ENCODE results near the gene ERICH4. TPM values are rescaled to one million over a fixed set of nuclear protein-coding genes. Genes with fewer than 3 reads are reported as not detected.

Gene ERICH4
- total RNA-seq, 1 experiment from 2014 or later = not detected

GRCh38 chr19:41414461-41414860, 28.5 kb upstream of the ERICH4 start:
- DNase-seq (ENCODE audit: low spot score) = no peak

- DNase-seq (ENCODE audit: low spot score) = no peak
Measured at GRCh38 chr19:41415154-41415571, 27.8 kb upstream of the ERICH4 start.

- no peak for DNase-seq (ENCODE audit: low spot score)
Measured at GRCh38 chr19:41416194-41416674, 26.7 kb upstream of the ERICH4 start.

- DNase-seq (ENCODE audit: low spot score) = no peak
Measured at GRCh38 chr19:41420101-41420880, 22.7 kb upstream of the ERICH4 start.

GRCh38 chr19:41421314-41421713, 21.6 kb upstream of the ERICH4 start:
- no peak for DNase-seq (ENCODE audit: low spot score)

GRCh38 chr19:41421973-41422372, 21.0 kb upstream of the ERICH4 start:
- no peak for DNase-seq (ENCODE audit: low spot score)

GRCh38 chr19:41422456-41422855, 20.5 kb upstream of the ERICH4 start:
- DNase-seq (ENCODE audit: low spot score) = no peak

- no peak for DNase-seq (ENCODE audit: low spot score)
Measured at GRCh38 chr19:41422955-41423354, 20.0 kb upstream of the ERICH4 start.

GRCh38 chr19:41424335-41425173, 18.4 kb upstream of the ERICH4 start:
- DNase-seq (ENCODE audit: low spot score) = no peak

GRCh38 chr19:41425174-41426115, 17.5 kb upstream of the ERICH4 start:
- DNase-seq (ENCODE audit: low spot score) = no peak

- DNase-seq (ENCODE audit: low spot score) = no peak
Measured at GRCh38 chr19:41426116-41426841, 16.7 kb upstream of the ERICH4 start.

- no peak for DNase-seq (ENCODE audit: low spot score)
Measured at GRCh38 chr19:41426952-41427646, 15.9 kb upstream of the ERICH4 start, which contains the start of gene B3GNT8. TSS of gene B3GNT8 (minus strand) at chr19:41427374. CDS start at chr19:41426778, 596 bp downstream.

GRCh38 chr19:41427647-41428480, 15.1 kb upstream of the ERICH4 start:
- DNase-seq (ENCODE audit: low spot score) = no peak

- DNase-seq (ENCODE audit: low spot score) = no peak
Measured at GRCh38 chr19:41428481-41428859, 14.5 kb upstream of the ERICH4 start.

GRCh38 chr19:41430922-41431321, 12.0 kb upstream of the ERICH4 start:
- no peak for DNase-seq (ENCODE audit: low spot score)

GRCh38 chr19:41431426-41432386, 11.2 kb upstream of the ERICH4 start:
- no peak for DNase-seq (ENCODE audit: low spot score)

GRCh38 chr19:41433171-41433570, 9.8 kb upstream of the ERICH4 start:
- no peak for DNase-seq (ENCODE audit: low spot score)

- no peak for DNase-seq (ENCODE audit: low spot score)
Measured at GRCh38 chr19:41434450-41434849, 8.5 kb upstream of the ERICH4 start.

All from H4 (cell line).